ENCODE measurements around the gene CEP170B.

DNA sequence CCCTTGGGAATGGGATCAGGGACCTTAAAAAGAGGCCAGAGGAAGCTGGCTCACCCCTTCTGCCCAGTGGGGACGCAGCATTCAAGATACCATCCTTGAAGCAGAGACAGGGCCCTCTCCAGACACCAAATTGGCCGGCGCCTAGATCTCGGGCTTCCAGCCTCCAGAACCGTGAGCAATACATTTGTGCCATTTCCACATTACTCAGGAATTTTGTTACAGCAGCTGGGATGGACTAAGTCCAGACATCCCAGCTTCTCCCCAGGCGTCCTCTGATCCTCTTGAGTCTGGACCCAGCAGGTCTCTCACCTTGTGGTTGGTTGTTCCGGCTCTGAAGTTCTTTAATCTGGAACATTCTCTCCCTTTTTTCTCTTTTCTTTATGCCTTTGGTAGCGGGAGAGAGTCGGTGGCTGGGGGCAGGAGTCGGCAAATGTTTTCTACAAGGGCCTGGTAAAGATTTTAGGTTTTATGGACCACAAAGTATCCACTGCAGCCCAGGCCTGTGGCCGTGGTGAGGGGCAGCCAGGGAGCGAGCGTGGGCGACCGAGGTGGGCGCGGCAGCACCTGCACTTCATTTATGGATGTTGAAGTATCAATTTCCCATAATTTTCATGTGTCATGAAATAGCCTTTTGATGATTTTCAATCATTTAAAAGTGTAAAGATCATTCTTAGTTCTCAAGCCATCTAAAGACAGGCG, 4.8 kb downstream of the CEP170B start:
- TF ChIP-seq ZNF274 (IDR thresholded peaks at IDR 0.05; ENCODE audit: low read depth, low read length) (no peak), YY1 (IDR thresholded peaks at IDR 0.05; ENCODE audit: insufficient read depth, insufficient read length) (no peak), SUZ12 (IDR thresholded peaks at IDR 0.05; ENCODE audit: extremely low read depth, insufficient read depth, insufficient read length) (no peak)
